Chondrocyte (in vitro differentiated cells): ENCODE results near the gene NFIX. TPM values are rescaled to one million over a fixed set of nuclear protein-coding genes. Genes with fewer than 3 reads are reported as not detected.

Experiments
- DNase-seq: peaks from one replicate; pipeline ENCODE4 v3.0.0; 2021; ENCODE audit warnings: mixed read lengths, low spot score
- H3K27ac Mint-ChIP-seq: one replicate; pipeline ENCODE4 v1.8.0; 2021; ENCODE audit warnings: mild to moderate bottlenecking, moderate library complexity, mixed read lengths; ENCODE audit not compliant: unreplicated experiment
- H3K27me3 Mint-ChIP-seq: 2 replicates; pipeline ENCODE4 v1.8.0; 2021; ENCODE audit warnings: low read depth, mixed read lengths
- H3K36me3 Mint-ChIP-seq: 2 replicates; pipeline ENCODE4 v1.8.0; 2021; ENCODE audit warnings: low read depth, mixed read lengths
- H3K4me1 Mint-ChIP-seq: 2 replicates; pipeline ENCODE4 v1.8.0; 2021; ENCODE audit warnings: low read depth, mild to moderate bottlenecking, mixed read lengths
- H3K4me3 Mint-ChIP-seq: one replicate; pipeline ENCODE4 v1.8.0; 2021; ENCODE audit warnings: mild to moderate bottlenecking, moderate library complexity, mixed read lengths; ENCODE audit not compliant: unreplicated experiment
- H3K9me3 Mint-ChIP-seq: 2 replicates; pipeline ENCODE4 v1.8.0; 2021; ENCODE audit warnings: low read depth, mixed read lengths
- CTCF ChIP-seq: fragments of 200-600 bp; sonication (generic); IDR thresholded peaks from 2 replicates; pipeline ENCODE4 v1.5.0; 2021; ENCODE audit warnings: antibody characterized with exemption, mild to moderate bottlenecking, moderate library complexity
- total RNA-seq: library from RNA; stranded (reverse); gene quantifications from 3 replicates; pipeline ENCODE4 v1.2.1, GENCODE V29; 2021

The NFIX gene
- total RNA-seq, 1 donor from 2014 or later = 98.9 TPM

- no peak for DNase-seq
- Mint-ChIP-seq H3K9me3 (no peaks in the 10 kb centered on the region), H3K4me1 (peaks cover 72% of the 10 kb centered on the region), H3K27ac (no peak overlapping the region), H3K27me3 (no peaks in the 10 kb centered on the region), H3K4me3 (no peak overlapping the region), H3K36me3 (peaks cover 8% of the 10 kb centered on the region)
- TF ChIP-seq CTCF = no peak
These were observed 44.0 kb downstream of the NFIX start for GRCh38 chr19:13039211-13039789.

- Mint-ChIP-seq H3K9me3 (no peaks in the 10 kb centered on the region), H3K27me3 (no peaks in the 10 kb centered on the region), H3K36me3 (peaks cover 9% of the 10 kb centered on the region), H3K4me3 (no peak overlapping the region), H3K27ac (peak overlapping the region; percentile 84), H3K4me1 (peaks cover 71% of the 10 kb centered on the region)
- DNase-seq = no peak
- no peak for TF ChIP-seq CTCF
These were observed 45.1 kb downstream of the NFIX start for GRCh38 chr19:13040232-13040947.

GRCh38 chr19:13040948-13041292, 45.6 kb downstream of the NFIX start:
- no peak for TF ChIP-seq CTCF
- no peaks in the 10 kb centered on the region for H3K9me3 Mint-ChIP-seq
- H3K4me1 Mint-ChIP-seq = peaks cover 70% of the 10 kb centered on the region
- peak overlapping the region; percentile 84 for H3K27ac Mint-ChIP-seq
- peaks cover 9% of the 10 kb centered on the region for H3K36me3 Mint-ChIP-seq
- DNase-seq = no peak
- no peak overlapping the region for H3K4me3 Mint-ChIP-seq
- no peaks in the 10 kb centered on the region for H3K27me3 Mint-ChIP-seq

GRCh38 chr19:13042443-13043130, 47.3 kb downstream of the NFIX start:
- Mint-ChIP-seq H3K27ac (peak overlapping the region; percentile 2), H3K4me3 (no peak overlapping the region), H3K27me3 (no peaks in the 10 kb centered on the region), H3K36me3 (peaks cover 10% of the 10 kb centered on the region), H3K9me3 (no peaks in the 10 kb centered on the region), H3K4me1 (peaks cover 53% of the 10 kb centered on the region)
- no peak for TF ChIP-seq CTCF
- no peak for DNase-seq

GRCh38 chr19:13043285-13043684, 48.0 kb downstream of the NFIX start:
- Mint-ChIP-seq H3K9me3 (no peaks in the 10 kb centered on the region), H3K27ac (no peak overlapping the region), H3K36me3 (peaks cover 13% of the 10 kb centered on the region), H3K4me1 (peaks cover 49% of the 10 kb centered on the region), H3K4me3 (no peak overlapping the region), H3K27me3 (no peaks in the 10 kb centered on the region)
- no peak for DNase-seq
- TF ChIP-seq CTCF = no peak
